GM23248 (cell line): Measurements from ENCODE around the gene BRPF3.

Experiments used
- EZH2 ChIP-seq: fragments of 200-600 bp; sonication (generic); IDR thresholded peaks from 2 replicates; pipeline ENCODE4 v1.6.1; 2018; ENCODE audit warnings: antibody characterized with exemption, mild to moderate bottlenecking; ENCODE audit not compliant: insufficient read depth, poor library complexity, severe bottlenecking
- EZH2phosphoT487 ChIP-seq: fragments of 200-600 bp; sonication (generic); IDR thresholded peaks from 2 replicates; pipeline ENCODE4 v1.6.1; 2018; ENCODE audit warnings: antibody characterized with exemption, moderate library complexity, mild to moderate bottlenecking, low read depth; ENCODE audit not compliant: insufficient read depth

DNA sequence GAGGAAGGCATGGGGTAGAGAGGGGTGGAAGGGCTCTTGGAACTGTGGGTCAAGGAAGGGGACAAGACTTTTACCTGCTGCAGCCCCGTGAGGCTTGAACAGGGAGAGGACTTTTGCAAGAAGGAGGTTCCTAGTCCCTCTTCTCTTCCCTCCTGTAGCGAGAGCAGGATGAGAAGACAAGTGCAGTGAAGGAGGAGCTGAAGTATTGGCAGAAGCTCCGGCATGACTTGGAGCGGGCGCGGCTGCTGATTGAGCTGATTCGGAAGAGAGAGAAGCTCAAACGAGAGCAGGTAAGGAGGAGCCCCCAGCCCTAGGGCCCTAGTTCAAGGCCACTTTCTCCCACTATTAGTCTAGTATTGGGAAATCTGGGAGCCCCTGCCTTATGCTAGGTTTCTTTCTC lies 10.6 kb downstream of the BRPF3 start:
- TF ChIP-seq EZH2 (no peak), EZH2phosphoT487 (no peak)
